Measurements from ENCODE around the gene PTPRN2.
"Not testable (repeated sequence)": the region's sequence is repeated elsewhere in the genome, so short reads cannot be mapped to it uniquely, and the experiment has no call there.

The PTPRN2 gene

DNA sequence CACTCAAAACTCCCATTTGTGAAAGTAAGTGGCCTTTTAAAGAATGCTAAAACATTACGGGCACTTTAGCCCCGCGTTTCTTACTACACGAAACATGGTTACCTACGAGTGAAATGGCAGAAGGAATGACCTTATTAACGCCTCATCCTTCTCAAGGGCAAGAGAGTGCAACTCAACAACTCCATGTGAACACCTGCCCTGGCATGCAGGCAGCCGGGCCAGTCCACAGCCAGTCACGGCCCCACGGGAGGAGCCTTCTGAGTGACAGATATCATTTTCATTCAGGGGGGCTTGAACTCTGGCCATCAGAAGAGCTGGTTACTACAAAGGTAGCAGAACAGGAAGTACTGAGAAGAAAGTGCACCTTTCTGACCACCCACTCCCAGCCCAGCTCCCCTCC lies 236.1 kb downstream of the PTPRN2 start:
- TF ChIP-seq, protein P1, sequence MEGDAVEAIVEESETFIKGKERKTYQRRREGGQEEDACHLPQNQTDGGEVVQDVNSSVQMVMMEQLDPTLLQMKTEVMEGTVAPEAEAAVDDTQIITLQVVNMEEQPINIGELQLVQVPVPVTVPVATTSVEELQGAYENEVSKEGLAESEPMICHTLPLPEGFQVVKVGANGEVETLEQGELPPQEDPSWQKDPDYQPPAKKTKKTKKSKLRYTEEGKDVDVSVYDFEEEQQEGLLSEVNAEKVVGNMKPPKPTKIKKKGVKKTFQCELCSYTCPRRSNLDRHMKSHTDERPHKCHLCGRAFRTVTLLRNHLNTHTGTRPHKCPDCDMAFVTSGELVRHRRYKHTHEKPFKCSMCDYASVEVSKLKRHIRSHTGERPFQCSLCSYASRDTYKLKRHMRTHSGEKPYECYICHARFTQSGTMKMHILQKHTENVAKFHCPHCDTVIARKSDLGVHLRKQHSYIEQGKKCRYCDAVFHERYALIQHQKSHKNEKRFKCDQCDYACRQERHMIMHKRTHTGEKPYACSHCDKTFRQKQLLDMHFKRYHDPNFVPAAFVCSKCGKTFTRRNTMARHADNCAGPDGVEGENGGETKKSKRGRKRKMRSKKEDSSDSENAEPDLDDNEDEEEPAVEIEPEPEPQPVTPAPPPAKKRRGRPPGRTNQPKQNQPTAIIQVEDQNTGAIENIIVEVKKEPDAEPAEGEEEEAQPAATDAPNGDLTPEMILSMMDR (IDR thresholded peaks at IDR 0.05; ENCODE audit: extremely low read depth, insufficient read depth, missing control alignments): no peak
- in situ Hi-C loops (cut with MboI; ENCODE audit: low pct_unique_long_range_greater_than_20kb, low sequenced_read_pairs, unreplicated experiment): no loop called here
- no peak for DNase-seq (ENCODE audit: low spot score)

DNA sequence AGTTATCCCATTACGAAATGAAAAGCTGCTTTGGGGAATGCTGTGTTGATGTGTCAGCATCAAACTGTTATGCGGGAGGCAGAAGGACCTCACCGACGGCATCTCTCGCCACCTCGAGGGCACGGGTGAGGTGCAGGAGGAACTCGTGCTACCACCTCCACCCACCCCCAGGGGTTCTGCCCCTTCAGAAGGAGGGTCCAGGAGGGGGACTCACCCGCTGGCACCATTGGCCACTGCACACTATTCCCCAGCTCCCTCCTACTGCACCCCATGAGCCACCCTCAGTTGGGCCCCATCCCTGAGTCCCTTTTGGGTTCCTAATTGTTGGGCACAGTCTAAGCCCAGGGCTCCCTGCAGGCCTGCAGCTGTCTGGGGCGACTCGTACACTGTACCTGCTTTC lies 236.6 kb downstream of the PTPRN2 start:
- no peak for DNase-seq (ENCODE audit: low spot score)
- in situ Hi-C loops (cut with MboI; ENCODE audit: low pct_unique_long_range_greater_than_20kb, low sequenced_read_pairs, unreplicated experiment): no loop called here
- TF ChIP-seq, protein P1 (IDR thresholded peaks at IDR 0.05; ENCODE audit: extremely low read depth, insufficient read depth, missing control alignments): no peak

DNA sequence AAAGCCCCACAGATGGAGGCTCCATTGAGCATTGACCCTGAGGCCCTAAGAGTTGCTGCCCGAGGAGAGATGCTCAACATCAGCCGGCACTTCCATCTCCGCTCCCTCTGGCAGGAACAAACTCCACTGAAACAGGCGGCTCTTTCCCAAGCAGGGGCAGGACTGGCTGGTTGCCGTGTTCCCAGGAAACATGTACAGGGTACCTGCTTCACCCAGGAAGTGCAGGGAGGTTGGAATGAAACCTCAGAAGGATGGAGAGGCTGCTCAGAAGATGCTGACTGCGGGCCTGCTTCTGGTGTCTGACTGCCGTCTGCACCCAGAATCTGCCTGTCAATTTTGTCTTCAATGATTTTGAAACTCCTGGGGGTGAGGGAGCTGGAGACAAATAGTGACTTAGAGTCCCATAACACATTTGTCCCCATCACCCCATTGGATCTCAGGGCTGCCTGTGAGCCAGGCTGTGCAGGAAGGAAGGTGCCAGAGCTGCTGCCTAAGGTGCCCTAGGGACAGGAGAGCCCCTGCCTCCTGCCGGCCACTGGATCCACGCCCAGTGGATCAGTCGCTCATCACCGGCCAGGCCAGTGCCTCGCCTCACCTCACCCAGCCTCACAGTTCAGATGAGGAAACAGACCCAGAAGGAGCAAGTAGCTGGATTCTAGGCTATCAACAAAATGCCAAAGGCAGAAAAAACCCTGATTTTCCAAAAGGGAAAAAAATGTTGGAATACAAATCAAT lies 237.3 kb downstream of the PTPRN2 start:
- TF ChIP-seq, protein P1 (IDR thresholded peaks at IDR 0.05; ENCODE audit: extremely low read depth, insufficient read depth, missing control alignments): no peak
- no peak for DNase-seq (ENCODE audit: low spot score)
- in situ Hi-C loops (cut with MboI; ENCODE audit: low pct_unique_long_range_greater_than_20kb, low sequenced_read_pairs, unreplicated experiment): no loop called here

DNA sequence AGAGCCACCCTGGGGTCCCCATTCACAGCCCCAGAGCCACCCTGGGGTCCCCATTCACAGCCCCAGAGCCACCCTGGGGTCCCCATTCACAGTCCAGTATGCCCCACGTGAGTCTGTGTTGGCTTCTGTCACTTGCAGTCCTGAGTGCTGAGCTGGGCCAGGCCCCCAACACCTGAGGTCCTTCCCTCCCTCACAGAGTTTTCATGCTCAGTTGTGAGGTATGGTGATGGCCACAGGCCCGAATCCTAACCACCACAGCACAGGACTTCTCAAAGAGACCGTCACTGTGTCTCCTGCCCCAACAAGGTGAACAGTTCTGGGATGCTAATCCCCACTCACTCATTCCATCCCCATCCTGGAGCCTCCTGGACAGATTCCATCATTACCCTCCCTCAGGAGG lies 239.2 kb downstream of the PTPRN2 start:
- no peak for DNase-seq (ENCODE audit: low spot score)
- in situ Hi-C loops (cut with MboI; ENCODE audit: low pct_unique_long_range_greater_than_20kb, low sequenced_read_pairs, unreplicated experiment): no loop called here
- TF ChIP-seq, protein P1 (IDR thresholded peaks at IDR 0.05; ENCODE audit: extremely low read depth, insufficient read depth, missing control alignments): no peak

DNA sequence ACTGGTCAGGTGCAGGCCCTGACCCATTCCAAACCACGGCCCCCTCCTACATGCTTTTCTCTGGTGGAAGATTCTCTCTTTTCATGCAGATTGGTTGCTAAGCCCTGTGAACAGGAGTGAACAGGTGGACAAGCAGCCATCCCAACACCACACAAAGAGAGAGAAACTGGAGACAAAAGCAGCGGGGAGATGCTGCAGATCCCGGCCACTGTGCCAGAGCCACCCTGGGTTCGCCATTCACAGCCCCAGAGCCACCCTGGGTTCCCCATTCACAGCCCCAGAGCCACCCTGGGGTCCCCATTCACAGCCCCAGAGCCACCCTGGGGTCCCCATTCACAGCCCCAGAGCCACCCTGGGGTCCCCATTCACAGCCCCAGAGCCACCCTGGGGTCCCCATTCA lies 239.6 kb downstream of the PTPRN2 start:
- DNase-seq (ENCODE audit: low spot score); in situ Hi-C loops (cut with MboI; ENCODE audit: low pct_unique_long_range_greater_than_20kb, low sequenced_read_pairs, unreplicated experiment): not testable (repeated sequence)

DNA sequence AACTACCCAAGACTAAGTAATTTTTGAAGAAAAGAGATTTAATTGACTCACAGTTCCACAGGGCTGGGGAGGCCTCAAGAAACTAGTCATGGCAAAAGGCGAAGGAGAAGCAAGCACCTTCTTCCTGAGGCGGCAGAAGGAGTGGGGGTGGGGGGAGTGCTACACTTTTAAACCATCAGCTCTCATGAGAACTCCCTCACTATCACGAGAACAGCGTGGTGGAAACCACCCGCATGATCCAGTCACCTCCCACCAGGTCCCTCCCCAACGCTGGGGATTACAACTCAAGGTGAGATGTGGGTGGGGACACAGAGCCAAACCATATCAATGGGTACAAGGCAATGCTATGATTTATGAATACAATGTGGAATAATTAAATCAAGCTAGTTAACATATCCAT lies 241.9 kb downstream of the PTPRN2 start:
- in situ Hi-C loops (cut with MboI; ENCODE audit: low pct_unique_long_range_greater_than_20kb, low sequenced_read_pairs, unreplicated experiment): no loop called here
- no peak for DNase-seq (ENCODE audit: low spot score)
- TF ChIP-seq, protein P1 (IDR thresholded peaks at IDR 0.05; ENCODE audit: extremely low read depth, insufficient read depth, missing control alignments): no peak

DNA sequence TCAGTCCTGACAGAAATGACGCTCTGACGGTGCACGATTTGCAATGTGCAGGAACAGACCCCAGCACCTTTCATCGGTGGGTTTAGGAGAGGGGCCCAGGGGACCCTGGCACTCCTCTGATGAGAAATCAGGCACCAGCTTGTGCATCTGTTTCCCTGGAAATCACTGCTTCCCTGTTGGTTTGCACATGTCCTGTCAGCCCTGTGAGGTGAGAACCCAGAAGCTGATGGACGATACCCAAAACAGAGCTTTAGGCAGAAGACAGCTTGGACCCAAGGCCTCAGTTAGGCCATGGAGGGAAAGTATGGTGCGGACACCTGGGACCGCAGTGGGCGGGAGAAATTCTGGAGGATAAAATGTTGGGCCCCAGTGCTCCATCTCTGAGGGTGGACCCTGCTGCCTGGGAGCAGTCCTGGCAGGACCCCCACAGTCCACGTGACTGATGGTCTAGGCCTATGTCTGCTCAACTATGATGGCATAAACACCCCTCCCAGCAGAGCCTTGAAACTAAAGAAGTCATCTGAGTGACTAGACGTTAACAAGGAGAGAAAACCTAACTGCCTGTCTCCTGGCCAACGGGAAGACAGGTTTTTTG lies 242.8 kb downstream of the PTPRN2 start:
- no peak for DNase-seq (ENCODE audit: low spot score)
- TF ChIP-seq, protein P1 (IDR thresholded peaks at IDR 0.05; ENCODE audit: extremely low read depth, insufficient read depth, missing control alignments): no peak
- in situ Hi-C loops (cut with MboI; ENCODE audit: low pct_unique_long_range_greater_than_20kb, low sequenced_read_pairs, unreplicated experiment): no loop called here
